HUES48 (cell line): Measurements from ENCODE around the gene NT5C.

Source experiments
- H3K27ac ChIP-seq: one replicate; pipeline ENCODE4 v1.7.0; 2013; ENCODE audit warnings: low read depth, low read length, inconsistent platforms
- H3K27me3 ChIP-seq: 2 replicates; pipeline ENCODE4 v1.6.1; 2013; ENCODE audit warnings: mild to moderate bottlenecking, low read length; ENCODE audit not compliant: control insufficient read depth, insufficient read depth
- H3K36me3 ChIP-seq: 2 replicates; pipeline ENCODE4 v1.6.1; 2013; ENCODE audit warnings: low read length; ENCODE audit not compliant: control insufficient read depth, insufficient read depth
- H3K4me1 ChIP-seq: 2 replicates; pipeline ENCODE4 v1.6.1; 2013; ENCODE audit warnings: mild to moderate bottlenecking, low read length; ENCODE audit not compliant: control insufficient read depth, insufficient read depth
- H3K4me3 ChIP-seq: 2 replicates; pipeline ENCODE4 v1.5.1; 2013; ENCODE audit warnings: mild to moderate bottlenecking, low read depth, low read length
- H3K9ac ChIP-seq: 2 replicates; pipeline ENCODE4 v1.6.1; 2013; ENCODE audit warnings: mild to moderate bottlenecking, low read depth, low read length, moderate library complexity
- H3K9me3 ChIP-seq: 2 replicates; pipeline ENCODE4 v1.6.1; 2013; ENCODE audit warnings: low read length; ENCODE audit not compliant: control insufficient read depth, insufficient read depth

Gene NT5C

GRCh38 chr17:75103601-75104554 lies 27.7 kb downstream of the NT5C start:
- Histone ChIP-seq H3K4me3 (no peak overlapping the region), H3K27ac (no peak overlapping the region), H3K9me3 (no peaks in the 10 kb centered on the region), H3K9ac (no peak overlapping the region), H3K27me3 (peaks cover 3% of the 10 kb centered on the region; the same call in 1 of the 2 replicates), H3K36me3 (peaks cover 10% of the 10 kb centered on the region), H3K4me1 (peaks cover 7% of the 10 kb centered on the region)

GRCh38 chr17:75102385-75102821 lies 29.1 kb downstream of the NT5C start:
- Histone ChIP-seq H3K9me3 (no peaks in the 10 kb centered on the region), H3K27me3 (no peaks in the 10 kb centered on the region), H3K4me3 (no peak overlapping the region), H3K27ac (no peak overlapping the region), H3K9ac (no peak overlapping the region), H3K36me3 (peaks cover 11% of the 10 kb centered on the region), H3K4me1 (peaks cover 3% of the 10 kb centered on the region)

GRCh38 chr17:75099881-75100595 lies 31.5 kb downstream of the NT5C start:
- Histone ChIP-seq H3K9me3 (no peaks in the 10 kb centered on the region), H3K4me3 (no peak overlapping the region), H3K36me3 (peaks cover 11% of the 10 kb centered on the region), H3K27ac (no peak overlapping the region), H3K9ac (no peak overlapping the region), H3K4me1 (no peaks in the 10 kb centered on the region; the same call in 1 of the 2 replicates), H3K27me3 (no peaks in the 10 kb centered on the region)

DNA sequence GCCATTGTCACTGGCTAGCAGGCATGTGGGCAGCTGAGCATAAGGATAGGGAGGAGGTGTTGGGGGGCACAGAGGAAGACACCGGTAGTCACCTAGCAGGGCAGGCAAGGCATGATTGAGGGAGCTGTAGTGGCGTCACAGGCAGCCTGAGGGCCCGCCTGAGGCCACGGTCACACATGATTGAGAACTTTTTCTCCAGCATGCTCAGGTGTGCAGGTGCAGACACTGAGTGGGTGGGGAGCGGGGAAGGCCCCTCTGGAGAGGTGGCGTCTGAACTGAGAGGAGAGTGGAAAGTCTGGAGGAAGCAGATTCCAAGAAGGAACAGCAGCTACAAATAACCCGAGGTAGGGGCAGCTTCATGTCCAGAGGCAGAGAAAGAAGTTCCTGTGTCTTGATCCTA lies 32.7 kb downstream of the NT5C start:
- no peak overlapping the region for H3K9ac ChIP-seq

DNA sequence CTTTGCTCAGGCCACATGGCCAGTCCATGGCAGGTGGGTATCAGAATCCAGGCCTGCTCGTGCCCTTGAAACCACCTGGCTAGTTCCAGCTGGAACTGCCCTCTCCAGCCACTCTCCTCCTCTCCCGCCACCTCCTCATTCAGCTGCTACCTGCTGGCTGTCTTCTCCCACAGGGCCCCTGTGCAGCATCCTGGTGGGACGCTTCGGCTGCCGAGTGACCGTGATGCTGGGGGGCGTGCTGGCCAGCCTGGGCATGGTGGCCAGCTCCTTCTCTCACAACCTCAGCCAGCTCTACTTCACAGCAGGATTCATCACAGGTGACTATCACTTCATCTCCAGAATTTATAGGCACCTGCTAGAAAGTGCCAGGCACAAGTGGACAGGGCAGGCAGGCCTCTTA lies 33.7 kb downstream of the NT5C start:
- Histone ChIP-seq H3K27ac (no peak overlapping the region), H3K4me3 (no peak overlapping the region), H3K36me3 (peaks cover 11% of the 10 kb centered on the region), H3K4me1 (no peaks in the 10 kb centered on the region; the same call in 1 of the 2 replicates), H3K9me3 (no peaks in the 10 kb centered on the region), H3K27me3 (no peaks in the 10 kb centered on the region), H3K9ac (no peak overlapping the region)

More for the DNA sequence above, 32.7 kb downstream of the NT5C start:
- no peaks in the 10 kb centered on the region for H3K9me3 ChIP-seq
- H3K27me3 ChIP-seq: no peaks in the 10 kb centered on the region
- no peaks in the 10 kb centered on the region; the same call in 1 of the 2 replicates for H3K4me1 ChIP-seq
- no peak overlapping the region for H3K27ac ChIP-seq
- peaks cover 11% of the 10 kb centered on the region for H3K36me3 ChIP-seq
- no peak overlapping the region for H3K4me3 ChIP-seq

- no peak overlapping the region for H3K27ac ChIP-seq
Observed at GRCh38 chr17:75096082-75096625, 35.4 kb downstream of the NT5C start.

GRCh38 chr17:75094871-75095399 lies 36.6 kb downstream of the NT5C start:
- Histone ChIP-seq H3K4me3 (no peak overlapping the region), H3K9ac (no peak overlapping the region), H3K27me3 (no peaks in the 10 kb centered on the region), H3K4me1 (peaks cover 8% of the 10 kb centered on the region; the same call in 1 of the 2 replicates), H3K27ac (no peak overlapping the region), H3K9me3 (no peaks in the 10 kb centered on the region), H3K36me3 (peaks cover 3% of the 10 kb centered on the region; the same call in 1 of the 2 replicates)

More at GRCh38 chr17:75096082-75096625, 35.4 kb downstream of the NT5C start:
- Histone ChIP-seq H3K4me3 (no peak overlapping the region), H3K27me3 (no peaks in the 10 kb centered on the region), H3K36me3 (peaks cover 11% of the 10 kb centered on the region), H3K9me3 (no peaks in the 10 kb centered on the region), H3K9ac (no peak overlapping the region), H3K4me1 (peaks cover 4% of the 10 kb centered on the region; the same call in 1 of the 2 replicates)

DNA sequence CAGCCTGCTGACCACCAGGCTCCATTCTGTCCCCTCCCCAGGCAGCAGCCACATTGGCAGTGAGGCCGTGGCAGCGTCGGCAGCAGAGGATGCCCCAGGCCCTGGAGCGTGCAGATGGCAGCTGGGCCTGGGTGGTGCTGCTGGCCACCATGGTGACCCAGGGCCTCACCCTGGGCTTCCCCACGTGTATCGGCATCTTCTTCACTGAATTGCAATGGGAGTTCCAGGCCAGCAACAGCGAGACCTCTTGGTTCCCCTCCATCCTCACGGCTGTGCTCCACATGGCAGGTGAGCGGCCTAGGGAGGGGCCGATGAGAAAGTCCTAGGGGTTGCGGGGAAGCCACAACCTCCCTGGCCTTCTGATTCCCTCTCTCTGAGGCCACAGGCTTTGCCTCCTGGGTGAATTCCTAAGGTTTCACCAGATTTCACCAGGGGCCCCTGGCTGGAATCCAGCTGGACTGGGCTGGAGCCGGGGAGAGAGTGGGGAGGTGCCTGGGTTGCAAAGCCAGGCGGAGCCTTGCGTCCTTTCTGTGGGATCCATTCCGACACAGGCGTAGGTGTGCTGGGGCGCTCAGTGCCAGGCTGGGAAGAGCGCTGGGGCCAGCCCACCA lies 37.9 kb downstream of the NT5C start:
- peaks cover 12% of the 10 kb centered on the region for H3K4me1 ChIP-seq
- no peaks in the 10 kb centered on the region for H3K9me3 ChIP-seq
- no peaks in the 10 kb centered on the region for H3K27me3 ChIP-seq
- H3K27ac ChIP-seq: no peak overlapping the region
- H3K4me3 ChIP-seq: no peak overlapping the region
- no peaks in the 10 kb centered on the region for H3K36me3 ChIP-seq
- no peak overlapping the region for H3K9ac ChIP-seq

- no peak overlapping the region for H3K9ac ChIP-seq
- no peaks in the 10 kb centered on the region for H3K36me3 ChIP-seq
- H3K4me1 ChIP-seq: peaks cover 21% of the 10 kb centered on the region
- H3K27ac ChIP-seq: no peak overlapping the region
- H3K4me3 ChIP-seq: no peak overlapping the region
- H3K9me3 ChIP-seq: no peaks in the 10 kb centered on the region
- no peaks in the 10 kb centered on the region for H3K27me3 ChIP-seq
Observed at GRCh38 chr17:75091855-75092327, 39.7 kb downstream of the NT5C start.
